Fibroblast of upper back skin (primary cell): ENCODE results near the gene YIPF4.
"Not testable (repeated sequence)": the region's sequence is repeated elsewhere in the genome, so short reads cannot be mapped to it uniquely, and the experiment has no call there.

ENCODE experiments used
- DNase-seq: peaks from one replicate; pipeline ENCODE4 v3.0.0-alpha.2; 2013

The YIPF4 gene

DNA sequence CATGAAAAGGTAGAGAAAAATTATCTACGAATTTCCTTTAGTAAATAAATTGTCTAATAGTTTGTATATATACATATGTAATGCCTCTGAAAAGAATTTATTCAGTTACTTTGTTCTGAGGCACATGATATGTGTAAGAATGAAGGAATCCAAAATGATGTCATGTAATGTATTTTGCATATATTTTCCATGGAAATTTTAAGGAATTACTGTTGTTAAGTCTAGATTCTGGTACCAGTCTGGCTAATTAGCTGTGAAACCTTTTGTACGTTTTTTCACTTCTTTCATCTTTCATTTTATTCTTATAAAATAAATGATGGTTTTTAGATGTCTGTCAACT, 12.3 kb downstream of the YIPF4 start:
- no peak for DNase-seq

DNA sequence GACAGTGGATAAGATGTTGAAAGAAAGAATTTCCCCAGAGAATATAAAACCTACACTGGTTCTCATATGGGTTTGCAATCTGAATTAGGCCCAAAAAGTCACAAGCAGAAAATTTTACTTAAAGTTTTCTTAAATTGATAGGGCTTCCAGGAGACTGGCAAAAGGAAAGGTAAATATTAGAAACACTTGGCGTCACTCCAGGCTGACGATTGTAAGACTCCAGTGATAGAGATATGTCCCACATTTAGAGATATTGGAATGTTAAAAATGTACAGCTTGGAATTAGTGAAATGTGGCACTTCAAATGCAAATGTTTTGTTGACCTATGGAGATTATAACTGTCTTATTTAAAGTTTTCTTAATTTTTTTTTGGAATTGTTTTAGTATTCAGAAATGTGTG, 14.0 kb downstream of the YIPF4 start:
- no peak for DNase-seq

DNA sequence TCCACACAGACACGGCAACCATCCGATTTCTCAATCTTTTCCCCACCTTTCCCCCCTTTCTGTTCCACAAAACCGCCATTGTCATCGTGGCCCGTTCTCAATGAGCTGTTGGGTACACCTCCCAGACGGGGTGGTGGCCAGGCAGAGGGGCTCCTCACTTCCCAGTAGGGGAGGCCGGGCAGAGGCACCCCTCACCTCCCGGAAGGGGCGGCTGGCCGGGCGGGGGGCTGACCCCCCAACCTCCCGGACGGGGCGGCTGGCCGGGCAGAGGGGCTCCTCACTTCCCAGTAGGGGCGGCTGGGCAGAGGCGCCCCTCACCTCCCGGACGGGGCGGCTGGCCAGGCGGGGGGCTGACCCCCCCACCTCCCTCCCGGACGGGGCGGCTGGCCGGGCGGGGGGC, 15.8 kb downstream of the YIPF4 start:
- DNase-seq: not testable (repeated sequence)

DNA sequence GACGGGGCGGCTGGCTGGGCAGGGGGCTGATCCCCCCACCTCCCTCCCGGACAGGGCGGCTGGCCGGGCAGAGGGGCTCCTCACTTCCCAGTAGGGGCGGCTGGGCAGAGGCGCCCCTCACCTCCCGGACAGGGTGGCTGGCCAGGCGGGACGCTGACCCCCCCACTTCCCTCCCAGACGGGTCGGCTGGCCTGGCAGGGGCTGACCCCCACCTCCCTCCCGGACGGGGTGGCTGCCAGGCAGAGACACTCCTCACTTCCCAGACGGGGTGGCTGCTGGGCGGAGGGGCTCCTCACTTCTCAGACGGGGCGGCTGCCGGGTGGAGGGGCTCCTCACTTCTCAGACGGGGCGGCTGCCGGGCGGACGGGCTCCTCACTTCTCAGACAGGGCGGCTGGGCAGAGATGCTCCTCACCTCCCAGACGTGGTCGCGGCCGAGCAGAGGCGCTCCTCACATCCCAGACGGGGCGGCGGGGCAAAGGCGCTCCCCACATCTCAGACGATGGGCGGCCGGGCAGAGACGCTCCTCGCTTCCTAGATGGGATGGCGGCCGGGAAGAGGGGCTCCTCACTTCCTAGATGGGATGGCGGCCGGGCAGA, 16.4 kb downstream of the YIPF4 start:
- DNase-seq: not testable (repeated sequence)

DNA sequence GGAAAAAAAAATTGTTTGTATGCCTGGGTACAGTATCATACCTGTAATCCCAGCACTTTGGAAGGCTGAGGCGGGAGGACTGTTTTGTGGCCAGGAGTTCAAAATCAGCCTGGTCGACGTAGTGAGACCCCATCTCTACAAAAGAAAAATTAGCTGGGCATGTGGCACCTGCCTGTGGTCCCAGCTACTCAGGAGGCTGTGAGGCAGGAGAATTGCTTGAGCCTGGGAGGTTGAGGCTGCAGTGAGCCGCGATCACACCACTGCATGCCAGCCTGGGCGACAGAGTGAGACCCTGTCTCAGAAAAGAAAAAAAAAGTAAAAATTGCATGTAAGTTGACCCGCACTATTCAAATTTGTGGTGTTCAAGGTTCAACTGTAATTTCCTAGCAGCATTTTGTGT, 32.9 kb downstream of the YIPF4 start:
- no peak for DNase-seq

DNA sequence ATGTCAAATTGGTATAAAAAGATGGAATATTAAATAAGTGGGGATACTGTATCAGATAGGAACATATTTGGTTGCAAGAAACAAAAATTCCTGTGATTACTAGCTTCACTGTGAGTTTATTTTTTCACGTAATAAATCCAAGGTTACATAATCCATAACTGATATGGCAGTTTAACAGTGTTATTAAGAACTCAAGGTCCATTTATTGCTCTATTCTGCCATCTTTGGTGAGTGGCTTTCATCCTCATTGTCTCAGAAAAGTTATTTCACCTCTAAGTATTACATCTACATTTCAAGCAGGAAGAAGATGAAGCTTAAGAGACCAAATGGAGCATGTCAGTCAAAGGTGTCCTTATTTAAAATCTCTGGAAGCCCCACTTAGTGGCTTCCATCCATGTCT, 37.2 kb downstream of the YIPF4 start:
- DNase-seq: no peak

DNA sequence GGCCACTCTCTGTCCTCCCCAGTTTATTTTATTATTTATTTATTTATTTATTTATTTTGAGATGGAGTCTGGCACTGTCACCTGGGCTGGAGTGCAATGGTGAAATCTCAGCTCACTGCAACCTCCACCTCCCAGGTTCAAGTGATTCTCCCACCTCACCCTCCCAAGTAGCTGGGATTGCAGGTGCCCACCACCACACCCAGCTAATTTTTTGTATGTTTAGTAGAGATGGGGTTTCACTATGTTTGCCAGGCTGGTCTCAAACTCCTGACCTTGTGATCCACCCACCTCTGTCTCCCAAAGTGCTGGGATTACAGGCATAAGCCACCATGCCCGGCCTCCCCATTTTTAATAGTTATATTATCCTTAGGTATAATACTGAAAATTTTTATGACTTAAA, 51.0 kb downstream of the YIPF4 start:
- not testable (repeated sequence) for DNase-seq

DNA sequence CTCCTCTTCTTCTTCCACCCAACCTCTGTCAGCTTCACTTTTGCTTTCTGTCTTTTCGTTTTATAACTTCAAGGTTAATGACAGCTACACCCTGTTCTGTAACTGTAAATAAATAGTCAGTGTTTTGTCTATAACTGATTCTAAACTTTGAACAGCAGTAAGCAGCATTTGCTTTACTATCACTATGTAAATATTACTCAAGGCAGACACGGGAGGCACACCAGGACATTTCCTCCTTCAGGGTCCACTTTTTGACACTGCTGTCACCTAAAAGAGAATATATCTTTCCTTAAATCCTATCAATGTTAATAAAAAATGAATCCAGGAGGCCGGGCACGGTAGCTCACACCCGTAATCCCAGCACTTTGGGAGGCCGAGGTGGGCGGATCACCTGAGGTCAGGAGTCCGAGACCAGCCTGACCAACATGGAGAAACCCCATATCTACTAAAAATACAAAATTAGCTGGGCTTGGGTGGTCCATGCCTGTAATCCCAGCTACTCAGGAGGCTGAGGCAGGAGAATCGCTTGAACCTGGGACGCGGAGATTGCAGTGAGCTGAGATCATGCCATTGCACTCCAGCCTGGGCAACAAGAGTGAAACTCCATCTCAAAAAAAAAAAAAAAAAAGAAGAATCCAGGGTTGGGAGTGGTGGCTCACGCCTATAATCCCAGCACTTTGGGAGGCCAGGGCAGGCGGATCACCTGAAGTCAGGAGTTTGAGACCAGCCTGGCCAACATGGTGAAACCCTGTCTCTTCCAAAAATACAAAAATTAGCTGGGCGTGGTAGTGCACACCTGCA, 51.7 kb downstream of the YIPF4 start:
- DNase-seq: not testable (repeated sequence)

DNA sequence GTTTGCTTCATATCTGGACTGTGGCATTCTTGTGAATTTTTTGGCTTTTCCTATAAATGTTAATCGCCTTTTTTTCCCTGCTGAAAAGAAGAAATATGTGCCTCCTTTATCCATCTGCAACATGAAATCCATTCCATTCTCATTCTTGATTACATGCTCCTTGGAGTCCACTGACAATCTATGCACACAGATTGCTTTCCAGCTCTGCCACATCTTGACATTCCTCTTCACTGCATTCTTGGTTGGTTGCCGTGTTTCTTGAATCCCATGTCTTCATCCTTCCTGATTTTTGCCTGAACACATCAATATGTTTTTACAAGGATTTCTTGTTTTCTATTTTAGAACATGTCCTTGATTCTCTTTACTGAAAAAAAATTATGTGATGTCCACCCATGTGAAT, 52.4 kb downstream of the YIPF4 start:
- peak; percentile 43 for DNase-seq

DNA sequence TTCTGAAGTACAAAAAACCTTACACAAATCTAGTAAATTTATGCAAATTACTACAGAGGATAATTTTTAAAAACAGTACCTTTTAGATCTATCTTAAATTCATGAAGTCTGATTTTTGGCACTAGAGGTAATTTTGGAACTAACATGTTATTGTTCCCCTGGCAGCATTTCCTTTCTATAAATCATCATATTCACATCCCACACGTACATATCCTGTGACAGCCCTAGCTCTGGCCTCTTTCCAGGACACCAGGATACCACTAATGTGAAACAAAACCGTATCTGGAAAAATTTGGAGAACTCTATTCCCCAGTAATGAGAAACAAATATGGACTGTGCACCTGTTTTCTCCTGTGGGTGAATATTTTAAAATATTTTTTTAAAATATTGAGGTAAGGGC, 65.1 kb downstream of the YIPF4 start:
- DNase-seq: peak; percentile 42

DNA sequence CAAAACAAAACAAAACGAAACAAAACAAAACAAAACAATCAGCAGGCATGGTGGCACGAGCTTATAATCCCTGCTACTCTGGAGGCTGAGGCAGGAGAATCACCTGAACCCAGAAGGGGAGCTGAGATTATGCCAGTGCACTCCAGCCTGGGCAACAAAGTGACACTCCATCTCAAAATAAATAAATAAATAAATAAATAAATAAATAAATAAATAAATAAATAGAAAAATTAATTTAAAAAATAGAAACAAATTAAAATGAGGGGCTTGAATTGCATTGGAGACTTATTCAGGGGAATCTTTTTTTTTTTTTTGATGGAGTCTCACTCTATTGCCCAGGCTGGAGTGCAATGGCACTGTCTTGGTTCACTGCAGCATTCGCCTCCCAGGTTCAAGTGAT, 73.1 kb downstream of the YIPF4 start:
- DNase-seq: not testable (repeated sequence)

DNA sequence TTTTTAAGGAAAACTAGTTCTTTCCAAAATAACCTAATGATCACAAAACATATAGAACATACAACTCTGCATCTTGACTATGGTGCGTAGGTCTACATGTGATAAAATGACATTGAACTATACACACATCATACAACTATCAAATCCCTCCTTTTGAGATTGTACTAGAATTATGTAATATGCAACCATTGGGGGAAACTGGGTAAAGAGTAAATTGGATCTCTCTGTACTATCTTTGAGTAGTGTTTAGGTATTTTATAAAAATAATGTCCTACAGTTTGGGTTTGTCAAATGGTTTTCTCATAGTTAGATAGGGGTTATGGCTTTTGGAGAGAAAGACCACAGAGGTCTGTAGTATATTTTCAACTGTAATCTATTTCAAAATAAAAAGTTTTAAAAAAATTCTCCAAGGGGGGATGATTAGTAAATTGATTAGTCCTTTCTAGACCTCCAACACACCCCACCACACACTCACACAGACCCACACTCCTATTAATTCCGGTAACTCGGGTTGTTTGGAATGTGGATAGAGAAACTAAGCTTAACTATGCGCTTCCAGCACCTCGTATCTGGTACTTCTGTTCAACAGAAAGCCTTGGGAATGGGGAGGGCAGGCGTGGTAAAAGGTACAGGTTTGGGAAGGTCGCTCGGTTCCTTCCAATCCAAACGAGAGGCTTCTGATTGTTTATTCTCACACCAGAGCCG, 78.4 kb downstream of the YIPF4 start:
- no peak for DNase-seq

DNA sequence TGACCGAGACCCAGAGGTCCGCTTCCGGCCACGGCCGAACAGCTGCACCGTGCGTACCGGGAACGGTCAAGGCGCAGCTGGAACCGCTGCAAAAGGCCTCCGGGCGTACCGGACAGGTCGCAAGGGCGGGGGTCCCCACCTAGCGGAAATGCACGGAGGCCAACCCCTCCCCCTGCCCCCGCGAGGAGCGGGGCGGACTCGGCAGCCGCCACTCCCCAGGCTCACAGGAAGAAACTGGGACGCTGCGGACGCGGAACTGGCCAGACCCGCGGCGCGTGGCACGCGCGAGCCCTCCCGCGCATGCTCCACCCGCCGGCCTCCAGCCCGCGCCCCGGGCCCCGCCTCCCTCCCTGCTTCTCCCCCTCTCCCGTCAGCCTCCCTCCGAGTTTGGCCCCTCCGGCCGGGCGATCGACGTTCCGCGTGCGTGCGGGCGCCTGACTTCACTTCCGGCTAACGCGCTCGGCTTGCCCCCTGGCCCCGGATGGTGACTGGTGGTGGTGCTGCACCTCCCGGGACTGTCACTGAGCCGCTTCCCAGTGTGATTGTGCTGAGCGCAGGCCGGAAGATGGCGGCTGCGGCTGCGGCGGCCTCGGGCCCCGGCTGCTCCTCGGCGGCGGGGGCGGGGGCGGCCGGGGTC, 79.1 kb downstream of the YIPF4 start, which contains the start of gene BIRC6:
TSS of gene BIRC6 (plus strand) at position 343 of the 637 bp plus-strand sequence. CDS start at position 482, 139 bp downstream.
- DNase-seq: peak; percentile 96

DNA sequence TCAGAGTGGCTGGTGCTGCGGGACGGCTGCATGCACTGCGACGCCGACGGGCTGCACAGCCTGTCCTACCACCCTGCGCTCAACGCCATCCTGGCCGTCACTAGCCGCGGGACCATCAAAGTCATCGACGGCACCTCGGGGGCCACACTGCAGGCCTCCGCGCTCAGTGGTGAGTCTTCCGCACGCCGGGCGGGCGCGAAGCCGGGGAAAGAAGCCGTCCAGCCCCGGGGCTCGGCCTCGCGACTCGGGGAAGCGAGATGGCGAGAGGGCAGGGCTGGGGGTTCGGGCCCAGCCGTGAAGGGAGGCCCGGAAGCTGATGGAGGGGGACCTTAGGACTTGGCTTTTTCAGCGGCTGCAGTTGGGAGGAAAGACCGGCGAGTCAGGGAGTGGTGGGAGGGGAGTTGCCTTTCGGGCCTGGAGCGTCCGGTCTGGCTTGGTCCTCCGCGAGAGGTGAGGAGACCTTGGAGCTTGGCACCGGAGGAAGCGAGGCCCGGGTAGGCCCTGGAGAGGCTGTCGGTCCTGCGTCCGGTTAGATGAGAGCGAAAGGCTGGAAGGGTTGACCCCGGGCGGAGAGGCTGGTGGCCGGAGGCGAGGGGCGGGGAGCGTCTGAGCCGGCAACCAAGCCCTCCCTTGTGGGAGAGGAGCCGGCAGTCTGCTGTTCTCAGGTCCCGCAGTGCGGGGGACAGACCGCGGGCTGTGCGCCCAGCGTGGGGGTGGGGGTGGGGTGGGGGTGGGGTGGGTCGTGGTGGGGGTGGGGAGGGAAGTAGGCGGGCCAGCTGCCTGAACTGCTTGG, 79.8 kb downstream of the YIPF4 start:
- peak; percentile 19 for DNase-seq

DNA sequence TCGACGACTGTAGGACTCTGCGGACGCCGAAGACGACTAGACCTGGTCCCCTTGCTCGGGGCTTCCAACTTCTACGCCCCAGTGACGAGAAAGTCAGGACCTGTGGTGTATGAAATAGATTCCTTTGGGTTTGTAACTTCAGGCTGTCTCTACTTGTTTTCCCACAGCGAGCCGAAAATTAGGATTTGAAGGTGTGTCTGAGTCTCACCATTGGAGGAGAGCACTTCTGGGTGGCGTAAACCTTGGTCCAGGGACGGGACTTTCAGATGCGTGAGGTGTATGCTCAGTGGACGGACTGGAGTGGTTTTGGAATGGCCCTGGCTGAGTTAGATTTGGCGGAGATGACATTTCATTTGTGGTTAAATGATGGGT, 80.4 kb downstream of the YIPF4 start:
- peak; percentile 9 for DNase-seq

DNA sequence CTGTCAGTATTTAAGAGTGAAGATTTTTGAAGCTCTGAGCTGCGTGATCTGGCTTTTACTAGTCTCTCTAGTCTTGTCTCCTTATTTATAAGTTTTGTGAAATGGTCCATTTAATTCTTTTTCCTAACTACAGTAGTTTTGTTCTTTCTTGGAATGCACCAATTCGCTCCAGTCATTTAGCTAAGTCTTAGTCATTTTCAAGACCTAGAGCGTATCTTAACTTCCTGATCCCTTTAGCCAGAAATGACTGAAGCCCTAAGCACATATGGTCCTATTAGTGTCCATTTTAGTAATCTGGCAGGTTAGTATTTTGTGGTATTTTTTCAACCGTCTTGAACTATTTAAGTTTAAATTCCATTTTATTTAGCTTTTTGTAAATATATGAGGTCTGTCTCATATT, 82.7 kb downstream of the YIPF4 start:
- peak; percentile 23 for DNase-seq

DNA sequence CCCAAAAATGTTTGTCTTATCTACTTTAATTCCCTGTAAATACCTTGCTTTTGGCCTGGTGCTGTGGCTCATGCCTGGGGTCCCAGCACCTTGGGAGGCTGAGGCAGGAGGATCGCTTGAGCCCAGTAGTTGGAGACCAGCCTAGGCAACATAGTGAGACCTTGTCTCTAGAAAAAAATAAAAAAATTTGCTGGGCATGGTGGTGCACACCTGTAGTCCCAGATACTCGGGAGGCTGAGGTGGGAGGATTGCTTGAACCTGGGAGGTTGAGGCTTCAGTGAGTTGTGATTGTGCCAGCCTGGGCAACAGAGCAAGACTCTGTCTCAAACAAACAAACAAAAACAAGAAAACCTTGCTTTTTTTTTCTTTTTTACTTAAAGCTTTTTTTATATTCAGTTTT, 85.3 kb downstream of the YIPF4 start:
- not testable (repeated sequence) for DNase-seq

DNA sequence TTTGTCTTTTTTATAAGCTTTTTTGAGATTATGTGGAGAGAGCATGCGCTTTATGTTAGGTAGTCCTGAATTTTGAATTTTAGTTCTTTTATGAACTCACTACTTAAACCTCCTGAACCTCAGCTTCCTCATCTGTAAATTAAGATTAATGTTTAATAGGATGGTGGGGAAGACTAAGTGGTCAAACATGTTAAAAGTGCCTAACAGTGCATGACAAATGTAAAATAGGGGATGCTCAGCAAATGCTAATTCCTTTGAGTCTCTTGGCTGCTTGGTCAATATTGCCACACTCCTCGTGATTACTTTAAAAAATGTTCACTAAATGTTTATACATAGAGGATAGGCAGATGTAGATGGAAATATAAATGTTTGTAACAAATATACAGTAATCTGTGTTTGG, 85.9 kb downstream of the YIPF4 start:
- DNase-seq: no peak

DNA sequence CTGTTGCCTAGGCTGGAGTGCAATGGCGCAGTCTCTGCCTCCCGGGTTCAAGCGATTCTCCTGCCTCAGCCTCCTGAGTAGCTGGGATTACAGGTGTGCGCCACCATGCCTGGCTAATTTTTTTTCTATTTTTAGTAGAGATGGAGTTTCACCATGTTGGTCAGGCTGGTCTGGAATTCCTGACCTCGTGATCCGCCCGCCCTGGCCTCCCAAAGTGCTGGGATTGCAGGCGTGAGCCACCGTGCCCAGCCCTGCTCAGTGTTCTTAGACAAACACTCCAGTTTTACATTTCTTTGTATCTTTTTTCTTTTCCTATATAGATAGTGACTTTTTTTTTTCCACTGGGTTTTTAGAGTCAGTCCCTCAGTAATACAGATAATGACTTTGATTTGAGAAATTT, 86.6 kb downstream of the YIPF4 start:
- not testable (repeated sequence) for DNase-seq

DNA sequence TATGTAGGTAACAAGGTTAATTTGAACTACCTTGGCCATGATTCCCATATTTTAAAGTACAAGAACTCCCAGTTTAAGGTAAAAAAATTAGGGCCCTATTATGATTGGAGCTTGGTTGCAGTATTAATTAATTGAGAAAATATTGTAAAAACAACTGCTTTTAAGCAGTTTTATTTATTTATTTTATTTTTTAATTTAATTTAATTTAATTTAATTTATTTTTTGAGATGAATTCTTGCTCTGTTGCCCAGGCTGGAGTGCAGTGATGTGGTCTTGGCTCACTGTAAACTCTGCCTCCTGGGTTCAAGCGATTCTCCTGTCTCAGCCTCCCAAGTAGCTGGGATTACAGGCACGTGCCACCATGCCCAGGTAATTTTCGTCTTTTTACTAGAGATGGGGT, 88.0 kb downstream of the YIPF4 start:
- not testable (repeated sequence) for DNase-seq
